Mucosa of stomach (tissue), 1 donor: ENCODE data around the gene SLC25A19.

Source experiments
- H3K27me3 ChIP-seq: one replicate; pipeline ENCODE4 v1.7.0; 2013; ENCODE audit warnings: mild to moderate bottlenecking, low read length; ENCODE audit not compliant: control insufficient read depth, insufficient read depth
- H3K36me3 ChIP-seq: one replicate; pipeline ENCODE4 v1.7.0; 2013; ENCODE audit warnings: low read length; ENCODE audit not compliant: control insufficient read depth, insufficient read depth
- H3K4me1 ChIP-seq: one replicate; pipeline ENCODE4 v1.7.0; 2013; ENCODE audit warnings: mild to moderate bottlenecking, low read length; ENCODE audit not compliant: control insufficient read depth, insufficient read depth
- H3K4me3 ChIP-seq: one replicate; pipeline ENCODE4 v1.7.0; 2013; ENCODE audit warnings: low read length
- H3K9ac ChIP-seq: one replicate; pipeline ENCODE4 v1.7.0; 2013; ENCODE audit warnings: mild to moderate bottlenecking, low read length, moderate library complexity
- H3K9me3 ChIP-seq: one replicate; pipeline ENCODE4 v1.7.0; 2013; ENCODE audit warnings: mild to moderate bottlenecking, low read length, moderate library complexity; ENCODE audit not compliant: control insufficient read depth
- donor health status: Pancreatic carcinoma.

The SLC25A19 gene

DNA sequence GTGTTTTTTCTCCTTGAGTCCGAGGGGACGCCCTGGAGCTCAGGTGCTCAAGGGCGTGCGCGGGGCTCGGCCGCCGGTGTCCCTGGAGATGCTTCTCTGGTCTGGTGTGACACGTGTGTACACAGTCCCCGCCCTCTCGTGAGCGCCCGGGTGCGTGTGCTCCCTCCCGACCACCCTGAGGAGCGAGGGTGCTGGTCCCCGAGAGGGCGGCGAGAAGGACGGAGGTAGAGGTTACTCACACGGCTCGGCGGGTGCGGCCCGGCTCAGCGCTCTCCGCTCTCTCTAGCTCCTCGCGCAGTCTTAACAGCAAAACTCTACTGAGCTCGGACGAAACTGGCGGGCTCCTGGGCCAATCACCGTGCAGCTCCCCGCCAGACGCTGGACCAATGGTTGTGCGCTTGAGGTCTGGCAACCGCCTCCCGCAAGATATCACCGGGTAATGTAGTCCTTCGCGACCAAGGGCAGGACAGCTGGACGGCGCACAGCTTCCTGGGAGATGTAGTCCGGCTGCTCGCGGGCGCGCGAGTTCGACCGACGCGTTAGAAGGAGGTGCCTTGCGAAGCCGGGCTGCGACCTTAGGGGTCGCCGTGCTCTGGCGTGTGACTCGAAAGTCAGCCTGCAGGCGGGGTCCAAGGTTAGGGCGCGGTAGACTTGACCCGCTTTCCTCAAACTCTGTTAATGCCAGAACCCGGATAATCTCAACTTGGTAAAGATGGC, at the start of gene SLC25A19:
TSS of gene SLC25A19 (minus strand) at position 319 of the 717 bp plus-strand sequence. CDS start 2,669 bp downstream, outside the sequence.
- H3K27me3 ChIP-seq: no peaks in the 10 kb centered on the region
- peaks cover 5% of the 10 kb centered on the region for H3K4me1 ChIP-seq
- peak within 1 kb of the TSS; percentile 89 for H3K9ac ChIP-seq
- H3K9me3 ChIP-seq: no peaks in the 10 kb centered on the region
- peak within 1 kb of the TSS; percentile 87 for H3K4me3 ChIP-seq
- peaks cover 9% of the 10 kb centered on the region for H3K36me3 ChIP-seq

DNA sequence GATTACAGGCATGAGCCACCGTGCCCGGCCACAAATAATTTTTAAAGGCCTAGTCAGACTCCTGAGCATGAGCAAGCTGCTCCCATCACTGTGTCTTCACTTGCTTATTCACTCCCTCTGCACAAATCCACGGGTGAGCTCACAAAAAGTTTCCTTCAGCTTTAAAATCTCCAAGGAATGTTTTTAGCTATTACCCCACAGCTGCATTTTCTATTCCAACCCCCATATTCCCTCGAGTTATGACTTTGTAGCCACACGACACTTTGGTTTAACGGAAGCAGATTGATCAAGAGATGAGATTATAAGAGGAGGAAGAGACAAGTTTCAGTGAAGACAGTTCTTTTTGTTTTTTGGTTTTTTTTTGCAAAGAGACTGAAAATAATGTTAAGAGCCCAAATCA, 49.1 kb upstream of the SLC25A19 start:
- Histone ChIP-seq H3K9me3 (no peaks in the 10 kb centered on the region), H3K27me3 (no peaks in the 10 kb centered on the region), H3K4me1 (peaks cover 17% of the 10 kb centered on the region), H3K36me3 (no peaks in the 10 kb centered on the region), H3K4me3 (no peak overlapping the region), H3K9ac (no peak overlapping the region)

DNA sequence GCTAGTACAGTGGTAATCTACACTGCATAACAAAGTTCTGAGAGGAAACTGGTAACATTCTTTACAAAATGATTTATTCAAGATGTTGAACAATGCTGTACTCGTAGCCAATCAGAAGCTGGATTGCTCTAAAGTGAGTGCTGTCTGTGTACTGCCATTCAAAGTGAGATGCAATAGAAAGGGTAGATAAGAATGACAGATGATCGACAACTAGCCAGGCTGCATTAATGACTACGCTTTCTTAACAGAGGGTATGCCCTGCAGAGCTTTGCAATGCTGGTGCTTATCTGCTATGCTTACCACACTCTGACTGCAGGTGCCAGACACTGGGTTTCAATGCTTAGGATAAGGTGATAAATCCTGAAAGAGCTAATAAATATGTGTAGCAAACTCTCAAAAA, 46.1 kb upstream of the SLC25A19 start:
- no peaks in the 10 kb centered on the region for H3K36me3 ChIP-seq
- H3K4me1 ChIP-seq: peaks cover 13% of the 10 kb centered on the region
- no peaks in the 10 kb centered on the region for H3K27me3 ChIP-seq

DNA sequence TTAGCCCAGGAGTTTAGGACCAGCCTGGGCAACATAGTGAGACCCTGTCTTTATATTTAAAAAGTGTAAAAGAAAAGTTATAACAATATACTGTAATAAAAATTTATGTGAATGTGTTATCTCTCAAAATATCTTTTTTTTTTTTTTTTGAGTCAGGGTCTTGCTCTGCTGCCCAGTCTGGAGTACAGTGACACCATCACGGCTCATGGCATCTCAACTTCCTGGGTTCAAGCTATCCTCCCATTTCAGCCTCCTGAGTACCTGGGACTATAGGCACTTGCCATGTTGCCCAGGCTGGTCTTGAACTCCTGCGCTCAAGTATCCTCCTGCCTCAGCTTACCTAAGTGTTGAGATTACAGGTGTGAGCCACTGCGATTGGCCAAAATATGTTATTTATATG, 45.5 kb upstream of the SLC25A19 start:
- H3K9me3 ChIP-seq: no peaks in the 10 kb centered on the region
- no peak overlapping the region for H3K4me3 ChIP-seq
- no peak overlapping the region for H3K9ac ChIP-seq
- peaks cover 13% of the 10 kb centered on the region for H3K4me1 ChIP-seq
- H3K27me3 ChIP-seq: no peaks in the 10 kb centered on the region
- no peaks in the 10 kb centered on the region for H3K36me3 ChIP-seq

More for the DNA sequence above, 46.1 kb upstream of the SLC25A19 start:
- no peak overlapping the region for H3K9ac ChIP-seq
- no peak overlapping the region for H3K4me3 ChIP-seq
- H3K9me3 ChIP-seq: no peaks in the 10 kb centered on the region

DNA sequence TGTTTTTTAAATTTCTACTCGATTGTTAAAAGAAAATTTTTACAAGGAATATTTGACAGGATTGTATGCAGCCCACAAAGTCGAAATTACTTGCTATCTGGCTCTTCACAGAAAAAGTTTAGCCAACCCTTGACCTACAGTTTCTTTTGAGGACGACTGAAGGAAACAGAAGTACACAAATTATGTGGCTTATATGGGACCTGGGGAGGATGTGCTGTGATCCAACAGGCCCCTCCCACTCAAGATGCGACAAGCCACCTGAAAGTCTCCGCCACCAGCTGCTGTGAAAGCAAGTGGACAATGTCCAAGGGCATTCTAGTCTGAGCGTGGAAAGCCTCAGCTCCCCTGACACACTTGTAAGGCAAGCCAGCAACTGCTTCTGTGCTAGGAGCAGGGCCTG, 42.4 kb upstream of the SLC25A19 start:
- Histone ChIP-seq H3K27me3 (no peaks in the 10 kb centered on the region), H3K4me3 (no peak overlapping the region), H3K4me1 (peaks cover 10% of the 10 kb centered on the region), H3K9ac (no peak overlapping the region), H3K9me3 (no peaks in the 10 kb centered on the region), H3K36me3 (no peaks in the 10 kb centered on the region)

DNA sequence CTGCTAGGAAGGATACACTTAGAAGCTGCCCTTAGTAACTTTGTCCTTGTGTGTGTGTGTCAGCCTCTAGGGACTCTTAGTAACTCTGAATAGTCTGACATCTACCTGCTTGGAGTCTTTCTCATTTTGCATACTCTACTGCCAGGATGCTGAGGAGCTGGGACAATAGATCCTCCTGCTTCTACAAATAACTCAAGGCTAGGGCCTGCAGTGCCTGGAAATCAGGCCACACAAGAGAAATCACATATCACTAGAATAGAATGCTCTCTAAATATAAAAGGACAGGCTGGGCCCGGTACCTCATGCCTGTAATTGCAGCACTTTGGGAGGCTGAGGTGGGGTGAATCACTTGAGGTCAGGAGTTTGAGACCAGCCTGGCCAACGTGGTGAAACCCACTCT, 38.5 kb upstream of the SLC25A19 start:
- H3K9ac ChIP-seq: no peak overlapping the region
- no peaks in the 10 kb centered on the region for H3K4me1 ChIP-seq
- H3K9me3 ChIP-seq: no peaks in the 10 kb centered on the region
- H3K4me3 ChIP-seq: no peak overlapping the region
- H3K36me3 ChIP-seq: peaks cover 5% of the 10 kb centered on the region
- H3K27me3 ChIP-seq: no peaks in the 10 kb centered on the region

DNA sequence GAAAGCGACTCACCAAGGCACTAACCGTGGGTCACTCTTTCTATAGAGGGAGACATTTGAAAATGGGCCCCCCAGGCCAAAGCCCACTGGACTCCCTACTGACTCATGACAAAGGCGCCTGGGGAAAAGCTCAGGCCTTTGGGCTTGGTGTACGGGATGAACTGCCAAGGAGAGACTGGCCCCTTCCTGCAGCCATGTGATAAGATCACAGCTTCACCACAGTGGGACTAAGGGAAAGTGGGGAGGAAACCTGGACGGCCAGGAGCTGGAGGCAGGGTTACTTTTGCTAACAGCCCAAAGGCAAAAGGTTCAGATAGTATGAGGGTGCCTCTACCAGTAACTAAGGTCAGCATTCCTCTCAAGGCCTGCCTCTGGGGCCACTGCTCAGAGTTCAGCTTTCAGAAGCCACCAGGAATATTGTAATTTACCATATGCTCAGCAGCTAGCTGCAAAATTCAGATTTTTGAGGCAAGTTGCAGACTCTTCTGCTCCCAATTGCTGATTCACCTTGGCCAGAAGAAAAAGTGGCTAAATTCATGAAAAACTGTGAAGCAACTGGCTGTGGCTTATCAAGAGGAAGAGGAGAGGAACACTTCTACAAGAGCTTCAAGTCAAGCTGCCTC, 37.1 kb upstream of the SLC25A19 start:
- H3K27me3 ChIP-seq: no peaks in the 10 kb centered on the region
- no peaks in the 10 kb centered on the region for H3K4me1 ChIP-seq
- peaks cover 5% of the 10 kb centered on the region for H3K36me3 ChIP-seq
- H3K4me3 ChIP-seq: no peak overlapping the region
- no peak overlapping the region for H3K9ac ChIP-seq
- H3K9me3 ChIP-seq: no peaks in the 10 kb centered on the region

DNA sequence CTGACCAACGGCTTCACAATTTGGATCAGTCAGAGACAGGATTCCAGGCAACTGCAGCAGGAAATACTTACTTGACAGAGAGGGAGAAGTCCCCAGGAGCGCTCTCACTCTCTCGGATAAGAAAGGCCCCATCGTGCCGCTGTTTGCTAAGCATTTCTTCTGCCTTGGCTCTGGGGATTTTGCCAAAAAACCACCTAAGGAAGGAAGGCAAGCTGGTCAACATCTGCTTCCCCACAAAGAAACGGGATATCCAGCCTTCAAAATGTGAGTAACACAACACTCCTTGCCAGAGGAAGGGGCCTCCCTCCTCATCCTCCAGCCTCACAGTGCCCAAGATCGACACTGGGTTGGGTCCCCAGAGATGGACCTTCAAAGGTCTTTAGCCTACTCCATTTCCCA, 36.6 kb upstream of the SLC25A19 start:
- Histone ChIP-seq H3K27me3 (no peaks in the 10 kb centered on the region), H3K4me1 (no peaks in the 10 kb centered on the region), H3K4me3 (no peak overlapping the region), H3K9ac (no peak overlapping the region), H3K36me3 (peaks cover 5% of the 10 kb centered on the region), H3K9me3 (no peaks in the 10 kb centered on the region)

DNA sequence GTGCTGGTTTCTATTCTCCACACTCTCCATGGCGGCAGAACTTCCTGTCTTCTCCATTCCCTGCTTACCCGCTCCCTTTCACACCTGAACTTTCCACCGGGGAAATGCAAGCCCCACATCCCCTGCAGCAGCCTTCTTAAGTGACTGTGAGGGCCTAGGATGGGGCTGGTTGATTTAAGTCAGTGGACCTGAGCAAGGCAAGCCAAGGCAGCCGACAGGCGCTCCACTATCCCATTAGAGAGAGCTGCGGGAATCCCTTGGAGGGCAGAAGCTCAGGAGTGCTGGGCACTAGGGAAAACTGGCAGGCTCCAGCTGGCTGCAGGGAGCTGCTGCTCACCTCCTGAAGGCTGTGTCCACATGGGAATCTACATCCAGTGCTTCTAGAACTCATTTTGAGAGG, 36.1 kb upstream of the SLC25A19 start:
- no peak overlapping the region for H3K9ac ChIP-seq
- H3K36me3 ChIP-seq: peaks cover 5% of the 10 kb centered on the region
- H3K27me3 ChIP-seq: no peaks in the 10 kb centered on the region
- no peaks in the 10 kb centered on the region for H3K9me3 ChIP-seq
- H3K4me1 ChIP-seq: no peaks in the 10 kb centered on the region
- no peak overlapping the region for H3K4me3 ChIP-seq

DNA sequence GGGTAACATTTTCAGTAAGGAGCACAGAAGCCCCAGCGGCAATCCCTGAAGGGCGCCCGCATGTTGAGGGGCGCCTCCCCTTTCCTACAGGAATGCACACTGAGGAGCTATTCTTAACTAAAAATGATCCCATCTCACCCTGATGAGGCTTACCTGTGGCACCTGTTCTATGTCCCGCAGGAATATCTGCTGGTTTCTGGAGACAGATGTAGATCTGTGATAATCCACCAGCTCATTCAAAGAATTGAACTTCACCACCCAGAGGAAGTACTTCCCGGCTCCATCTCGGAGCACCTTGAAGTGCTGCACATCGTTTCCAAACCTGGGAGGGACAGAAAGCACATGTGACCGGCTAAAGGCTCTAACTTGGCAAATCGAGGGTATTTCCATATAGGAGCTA, 32.3 kb upstream of the SLC25A19 start:
- H3K9ac ChIP-seq: no peak overlapping the region
- peaks cover 4% of the 10 kb centered on the region for H3K4me1 ChIP-seq
- H3K27me3 ChIP-seq: no peaks in the 10 kb centered on the region
- no peaks in the 10 kb centered on the region for H3K9me3 ChIP-seq
- H3K4me3 ChIP-seq: no peak overlapping the region
- peaks cover 5% of the 10 kb centered on the region for H3K36me3 ChIP-seq

DNA sequence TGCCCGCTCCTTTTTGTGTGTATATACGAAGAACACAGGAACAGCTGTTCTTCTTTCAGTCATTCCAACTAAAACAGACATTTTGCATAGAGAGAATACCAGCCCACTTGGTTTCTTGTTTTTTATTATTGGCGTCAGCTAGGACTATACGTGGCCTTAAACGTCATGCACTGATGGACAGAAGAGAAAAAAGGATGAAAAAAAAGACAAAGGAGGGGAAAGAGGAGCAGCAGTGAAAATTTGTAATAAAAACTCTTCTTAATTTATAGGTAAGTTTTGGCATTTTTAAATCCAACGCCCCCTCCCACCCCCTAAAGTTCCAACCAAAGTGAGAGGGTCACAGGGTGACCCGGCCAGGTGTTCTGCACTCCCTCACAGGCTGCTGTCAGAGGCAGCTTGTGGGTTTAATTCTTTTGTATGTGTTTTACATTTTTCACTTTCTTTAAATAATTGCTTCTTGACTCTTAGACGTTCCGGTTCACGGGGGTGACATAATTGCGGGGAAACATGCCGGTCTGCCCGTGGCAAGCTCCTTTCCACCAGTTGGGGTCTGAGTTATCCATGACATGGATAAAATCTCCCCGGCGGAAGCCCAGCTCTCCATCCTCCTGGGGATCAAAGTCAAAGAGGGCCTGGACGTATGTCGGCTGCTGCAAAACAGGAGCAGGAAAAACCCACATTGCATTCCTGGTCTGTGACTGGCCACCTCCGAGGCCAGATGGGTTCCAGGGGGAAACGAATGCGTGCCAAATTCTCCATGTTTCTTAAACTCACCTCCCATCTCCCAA, 30.9 kb upstream of the SLC25A19 start:
- Histone ChIP-seq H3K9me3 (no peaks in the 10 kb centered on the region), H3K9ac (no peak overlapping the region), H3K36me3 (peaks cover under 1% of the 10 kb centered on the region), H3K27me3 (no peaks in the 10 kb centered on the region), H3K4me3 (no peak overlapping the region), H3K4me1 (peaks cover 4% of the 10 kb centered on the region)

DNA sequence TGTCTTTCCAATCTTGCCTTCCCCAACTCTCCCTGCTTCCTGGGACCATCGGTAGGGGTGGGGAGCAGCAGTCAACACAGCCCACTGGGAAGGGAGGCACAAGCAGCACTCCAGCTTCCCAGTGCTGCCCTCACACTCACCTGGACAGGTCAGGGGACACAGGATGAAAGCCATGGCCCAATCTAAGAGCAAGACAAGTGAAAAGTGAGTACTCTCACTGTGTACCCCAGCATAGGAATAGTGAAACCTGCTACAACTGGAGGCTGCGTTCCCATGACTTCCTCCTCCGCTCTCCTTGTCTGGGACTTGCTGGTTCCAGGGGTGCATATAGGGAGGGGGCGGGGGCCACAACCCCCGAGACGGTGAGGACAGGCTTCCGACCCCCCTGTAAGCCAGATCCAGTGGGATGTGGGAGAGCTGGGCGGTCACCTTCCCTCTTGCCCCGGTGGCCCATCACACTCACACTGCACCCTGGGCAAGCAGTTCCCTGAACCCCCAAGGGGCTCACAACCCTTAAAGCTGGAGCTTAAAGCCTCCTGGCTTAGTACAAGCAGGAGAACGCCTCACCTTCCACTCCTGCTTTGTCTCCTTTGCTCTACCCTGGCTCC, 29.5 kb upstream of the SLC25A19 start:
- Histone ChIP-seq H3K27me3 (no peaks in the 10 kb centered on the region), H3K9ac (peak overlapping the region; percentile 33), H3K4me3 (no peak overlapping the region), H3K9me3 (no peaks in the 10 kb centered on the region), H3K36me3 (no peaks in the 10 kb centered on the region), H3K4me1 (peaks cover 4% of the 10 kb centered on the region)
